Amygdala (tissue), 56 donors: ENCODE measurements around the gene PVR.
"Not testable (repeated sequence)": the region's sequence is repeated elsewhere in the genome, so short reads cannot be mapped to it uniquely, and the experiment has no call there.

ENCODE experiments used
- DNase-seq, 56 donors: peaks; one replicate each; lab custom pipeline; 2025; lab: John Stamatoyannopoulos, UW

Gene PVR

DNA sequence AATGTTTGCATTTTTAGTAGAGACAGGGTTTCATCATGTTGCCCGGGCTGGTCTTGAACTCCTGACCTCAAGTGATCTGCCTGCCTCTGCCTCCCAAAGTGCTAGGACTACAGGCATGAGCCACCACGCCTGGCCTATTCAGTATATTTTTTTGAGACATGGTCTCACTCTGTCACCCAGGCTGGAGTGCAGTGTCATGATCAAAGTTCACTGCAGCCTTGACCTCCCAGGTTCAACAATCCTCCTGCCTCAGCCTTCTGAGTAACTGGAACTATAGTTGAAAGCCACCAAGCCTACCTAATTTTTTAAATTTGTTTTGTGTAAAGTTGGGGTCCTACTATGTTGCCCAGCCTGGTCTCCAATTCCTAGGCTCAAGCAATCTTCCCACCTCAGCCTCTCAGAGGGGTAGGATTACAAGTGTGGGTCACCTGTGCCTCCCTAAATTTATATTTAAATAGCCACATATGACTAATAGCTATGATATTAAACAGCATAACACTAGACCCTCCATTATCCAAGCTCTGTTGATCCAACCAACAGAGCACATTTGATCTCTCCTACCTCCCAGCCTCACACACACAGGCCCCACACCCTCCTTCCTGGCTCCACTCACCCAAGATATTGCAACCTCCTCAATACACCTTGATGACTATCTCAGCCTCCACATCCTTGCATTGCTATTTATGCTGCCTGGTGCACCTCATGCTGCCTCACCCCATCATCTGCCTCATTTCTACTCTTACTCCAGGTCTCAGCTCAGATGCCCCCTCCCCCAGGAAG is 25.5 kb downstream of the PVR start:
- DNase-seq: no peak

GRCh38 chr19:44670027-44670426 is 26.3 kb downstream of the PVR start:
- not testable (repeated sequence) for DNase-seq

DNA sequence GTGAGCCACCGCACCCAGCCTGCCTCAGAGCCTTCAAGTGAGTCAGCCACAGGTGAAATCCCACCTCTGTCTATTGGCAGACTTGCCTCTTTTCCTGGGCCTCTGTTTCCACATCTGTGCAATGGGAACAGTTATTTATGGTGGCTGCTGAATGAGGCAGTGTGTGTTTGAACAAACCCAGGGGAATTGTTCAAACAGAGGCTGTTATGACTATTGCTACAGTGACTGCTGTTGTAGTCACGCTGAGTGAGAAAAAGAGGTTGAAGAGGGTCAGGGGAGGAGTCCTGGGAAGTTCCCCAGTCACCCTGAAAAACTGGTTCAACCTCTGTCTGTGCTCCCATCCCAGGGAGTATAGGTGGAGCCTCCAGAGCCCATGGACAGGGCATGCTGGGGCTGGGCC is 27.7 kb downstream of the PVR start, which contains the start of gene CEACAM19:
Gene CEACAM19 (plus strand): TSS at position 83 of the 400 bp plus-strand sequence. CDS start 450 bp downstream, outside the sequence.
- DNase-seq: no peak

- DNase-seq: no peak
Measured at GRCh38 chr19:44672226-44672625, 28.5 kb downstream of the PVR start.

DNA sequence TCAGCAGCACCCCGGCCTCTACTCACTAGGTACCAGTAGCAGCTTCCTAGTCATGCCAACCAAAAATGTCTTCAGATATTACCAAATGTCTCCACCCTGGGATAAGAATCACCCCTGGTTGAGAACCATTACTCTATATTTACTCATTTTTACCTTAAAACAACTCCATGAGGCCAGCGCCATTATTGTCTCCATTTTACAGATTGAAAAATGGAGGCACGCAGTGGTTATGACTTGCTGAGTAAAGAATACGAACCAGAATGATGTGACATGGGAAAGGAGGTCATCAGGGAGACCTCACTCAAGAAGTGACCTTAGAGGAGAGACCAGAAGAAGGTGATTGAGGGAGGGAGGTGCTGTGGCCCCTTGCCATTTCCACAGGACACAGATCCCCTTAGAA is 29.8 kb downstream of the PVR start:
- DNase-seq: no peak

DNA sequence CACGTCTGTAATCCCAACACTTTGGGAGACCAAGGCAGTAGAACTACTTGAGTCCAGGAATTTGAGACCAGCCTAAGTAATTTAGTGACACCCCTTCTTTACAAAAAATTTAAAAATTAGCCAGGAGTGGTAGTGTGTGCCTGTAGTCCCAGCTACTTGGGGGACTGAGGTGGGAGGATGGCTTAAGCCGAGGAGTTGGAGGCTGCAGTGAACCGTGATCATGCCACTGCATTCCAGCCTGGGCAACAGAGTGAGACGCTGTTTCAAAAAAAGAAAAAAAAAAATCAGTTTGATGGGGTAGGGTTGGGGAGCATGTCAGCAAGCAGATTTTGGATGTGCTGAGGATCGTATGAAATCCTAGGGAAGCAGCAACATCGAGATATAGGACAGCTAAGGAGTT is 31.8 kb downstream of the PVR start:
- no peak for DNase-seq

DNA sequence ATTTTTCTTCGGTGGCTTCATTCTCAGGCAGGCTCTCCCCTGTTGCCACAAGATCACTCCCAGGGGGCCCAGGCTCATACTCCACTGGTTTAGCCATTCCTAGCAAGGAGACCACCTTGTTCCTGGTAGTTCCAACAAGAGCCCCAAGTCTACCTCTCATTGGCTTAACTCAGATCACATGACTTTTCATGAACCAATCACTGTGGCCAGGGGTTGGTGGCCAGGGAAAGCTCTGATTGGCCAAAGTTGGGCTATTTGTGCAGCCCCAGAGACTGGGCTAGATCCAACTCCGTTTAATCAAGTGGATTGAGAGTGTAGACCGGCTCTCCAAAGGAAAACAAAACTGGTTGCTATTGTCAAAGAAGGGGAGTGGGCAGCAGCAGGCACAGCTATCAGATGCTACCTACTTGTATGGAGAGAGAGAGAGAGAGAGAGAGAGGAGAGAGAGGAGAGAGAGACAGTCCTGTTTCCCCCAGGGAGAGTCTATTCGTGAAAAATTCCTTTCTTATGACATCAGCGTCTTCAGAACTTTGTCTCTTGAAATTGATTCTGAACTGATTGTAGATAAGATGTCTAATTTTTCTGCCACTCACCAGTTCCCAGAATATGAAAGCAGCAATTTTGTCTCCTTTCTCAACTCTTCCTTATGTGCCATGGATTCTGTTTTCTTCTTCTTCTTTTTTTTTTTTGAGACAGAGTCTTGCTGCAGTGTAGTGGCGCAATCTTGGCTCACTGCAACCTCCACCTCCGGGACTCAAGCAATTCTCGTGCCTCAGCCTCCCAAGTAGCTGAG is 33.5 kb downstream of the PVR start:
- no peak for DNase-seq

- DNase-seq: no peak
Measured at GRCh38 chr19:44680536-44680935, 36.8 kb downstream of the PVR start.

GRCh38 chr19:44681992-44682790 is 38.5 kb downstream of the PVR start:
- no peak for DNase-seq

DNA sequence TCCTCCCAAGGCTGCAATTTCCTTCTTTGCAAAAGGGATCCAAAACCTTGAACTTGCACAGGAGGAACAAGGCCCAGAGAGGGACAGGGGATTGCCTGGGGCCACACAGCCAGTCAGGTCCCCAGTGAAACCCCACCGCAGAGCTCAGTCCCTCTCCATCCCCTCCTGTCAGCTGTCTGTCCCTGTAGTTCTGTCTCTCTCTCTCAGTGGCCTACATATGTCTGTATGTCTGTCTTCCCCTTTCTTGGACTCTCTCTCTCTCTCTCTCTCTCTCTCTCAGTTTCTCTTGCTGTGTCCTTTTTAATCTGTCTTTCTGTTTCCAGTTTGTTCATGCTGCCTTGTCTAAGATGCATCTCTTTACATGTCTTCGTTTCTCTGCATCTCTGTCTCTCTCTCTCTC is 39.1 kb downstream of the PVR start:
- DNase-seq: no peak

DNA sequence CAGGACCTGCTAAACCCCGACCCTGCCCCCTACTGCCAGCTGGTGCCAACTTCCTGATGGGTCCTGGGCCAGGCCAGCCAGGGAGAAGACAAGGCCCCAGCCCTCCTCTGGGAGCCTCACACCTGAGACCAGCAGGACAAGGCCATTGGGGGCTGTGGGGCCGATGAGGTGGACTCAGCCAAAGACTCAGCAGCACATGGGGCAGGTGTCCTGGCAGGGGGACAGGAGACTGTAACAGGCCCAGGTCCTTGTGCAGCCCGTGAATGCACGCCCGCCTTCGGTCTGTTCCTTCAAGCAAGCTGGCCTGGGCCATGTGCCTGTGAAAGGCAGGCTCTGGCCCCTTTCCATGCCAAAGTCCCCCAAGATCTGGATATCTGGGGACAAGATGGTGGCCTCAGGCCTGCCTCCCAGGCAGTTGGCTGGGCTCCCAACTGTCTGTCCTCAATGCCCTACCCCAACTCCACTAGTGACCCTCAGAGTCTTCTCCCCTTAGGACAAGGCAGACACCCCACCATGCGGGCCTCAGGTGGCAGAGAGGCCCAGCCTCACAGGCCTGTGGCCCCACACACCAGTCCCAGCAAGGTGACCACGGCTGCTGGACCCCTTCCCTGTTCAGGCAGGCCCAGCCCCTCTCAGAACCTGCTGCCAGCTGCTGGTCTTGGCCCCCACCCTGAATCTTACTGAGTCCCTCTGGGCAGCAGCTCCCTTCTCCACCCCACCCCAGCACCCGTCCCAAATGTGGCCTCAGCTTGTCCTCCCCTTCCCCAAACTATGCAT is 39.9 kb downstream of the PVR start:
- DNase-seq: no peak

DNA sequence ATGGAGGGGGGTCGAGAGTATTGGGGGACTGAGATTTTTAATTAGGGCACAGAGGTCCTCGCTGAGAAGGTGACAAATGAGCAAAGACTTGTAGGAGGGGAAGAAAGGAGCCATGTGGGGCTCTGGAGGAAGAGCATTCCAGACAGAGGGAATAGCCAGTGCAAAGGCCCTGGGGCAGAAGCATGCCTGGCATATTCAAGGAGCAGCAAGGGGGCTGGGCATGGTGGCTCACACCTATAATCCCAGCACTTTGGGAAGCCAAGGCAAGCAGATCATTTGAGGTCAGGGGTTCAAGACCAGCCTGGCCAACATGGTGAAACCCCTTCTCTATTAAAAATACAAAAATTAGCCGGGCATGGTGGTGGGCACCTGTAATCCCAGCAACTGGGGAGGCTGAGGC is 40.7 kb downstream of the PVR start:
- not testable (repeated sequence) for DNase-seq

- DNase-seq: no peak
Measured at GRCh38 chr19:44684892-44685863, 41.5 kb downstream of the PVR start.

DNA sequence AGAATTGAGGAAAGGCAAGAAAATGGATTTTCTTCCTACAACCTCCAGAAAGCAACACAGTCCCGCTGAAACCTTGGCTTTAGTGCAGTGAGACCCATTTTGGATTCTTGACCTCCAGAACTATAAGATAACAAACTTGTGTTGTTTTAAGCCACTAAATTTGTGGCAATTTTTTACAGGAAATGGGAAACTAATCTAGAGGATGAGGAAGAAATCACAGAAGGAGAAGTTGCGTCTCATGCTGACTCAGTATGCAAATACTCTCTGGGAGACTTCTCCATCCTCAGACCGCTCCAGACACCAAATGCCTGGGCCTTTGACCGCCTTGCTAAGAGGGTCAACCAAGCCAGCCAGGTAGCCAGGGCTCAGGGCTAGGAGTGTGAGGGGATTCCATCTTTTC is 42.2 kb downstream of the PVR start:
- DNase-seq: peak in 1 of 56 donors; percentile 5

- DNase-seq: no peak
Measured at GRCh38 chr19:44686896-44687295, 43.2 kb downstream of the PVR start.

- no peak for DNase-seq
Measured at GRCh38 chr19:44687888-44688287, 44.2 kb downstream of the PVR start.

GRCh38 chr19:44689290-44690130 is 45.8 kb downstream of the PVR start:
- DNase-seq: peak in 36 of 56 donors; percentile 3 to 77 (median 23)

- no peak for DNase-seq
Measured at GRCh38 chr19:44690131-44690440, 46.4 kb downstream of the PVR start.
